GM12878 (cell line): ENCODE data around the gene CXCL12. TPM values are rescaled to one million over a fixed set of nuclear protein-coding genes. Genes with fewer than 3 reads are reported as not detected.

ENCODE experiments used
- ATAC-seq: fragments of 200-7000 bp; cut with Tn5 transposase; 3 replicates; pipeline ENCODE4 v1.9.1; 2020; ENCODE audit warnings: mild to moderate bottlenecking, moderate library complexity
- BruUV-seq: library from RNA; stranded (reverse); fragments of 400-500 nt; replicated peaks from 2 replicates; lab custom pipeline; 2021; lab: Mats Ljungman, UMichigan
- CTCF ChIA-PET: fragments of 300-600 bp; sonication (Branson Sonifier 250); formaldehyde crosslinking; extraction: SDS; loops from one replicate; lab custom pipeline; 2021; ENCODE audit warnings: inconsistent platforms; lab: Yijun Ruan, JAX
- POLR2A ChIA-PET: fragments of 350-600 bp; formaldehyde crosslinking; extraction: SDS; loops from one replicate; lab custom pipeline; 2021; ENCODE audit warnings: inconsistent platforms; lab: Charles Lee
- RAD21 ChIA-PET: fragments of 300-600 bp; sonication (Branson Sonifier 250); formaldehyde crosslinking; loops from one replicate; lab custom pipeline; 2023; ENCODE audit warnings: antibody characterized with exemption; ENCODE audit not compliant: unreplicated experiment; lab: Charles Lee
- SMC1A ChIA-PET: fragments of 300-600 bp; sonication (Branson Sonifier 250); formaldehyde crosslinking; loops from one replicate; lab custom pipeline; 2023; ENCODE audit not compliant: unreplicated experiment, uncharacterized antibody; lab: Charles Lee
- DNase-seq: peaks from one replicate; pipeline ENCODE4 v3.0.0-alpha.2; 2011; ENCODE audit warnings: low read depth, low spot score
- FAIRE-seq: peaks from 3 replicates; lab custom pipeline; 2011; peaks lifted over from hg19 to GRCh38; lab: Jason Lieb, UNC
- H2AFZ ChIP-seq: 2 replicates; pipeline ENCODE4 v1.6.0; 2011; ENCODE audit warnings: low read depth, low read length, control low read depth; ENCODE audit not compliant: control insufficient read depth
- H3K27ac ChIP-seq: 2 replicates; pipeline ENCODE4 v1.5.1; 2011; ENCODE audit warnings: control low read depth; ENCODE audit not compliant: control insufficient read depth, insufficient read depth
- H3K27me3 ChIP-seq, 2 experiments: replicated peaks in 1 of 2; 2 replicates each; pipeline versions ENCODE4 v1.6.0 to v1.6.1; 2011; ENCODE audit warnings: low read length in 1 of 2; ENCODE audit not compliant: control insufficient read depth in 2 of 2, insufficient read depth in 2 of 2
- H3K36me3 ChIP-seq, 2 experiments: 2 replicates each; pipeline ENCODE4 v1.5.1; 2011; ENCODE audit warnings: low read length in 1 of 2; ENCODE audit not compliant: control insufficient read depth in 2 of 2, insufficient read depth in 2 of 2
- H3K4me1 ChIP-seq: 2 replicates; pipeline ENCODE4 v1.6.1; 2011; ENCODE audit warnings: mild to moderate bottlenecking, low read length, moderate library complexity, mixed read lengths; ENCODE audit not compliant: control insufficient read depth, insufficient read depth
- H3K4me2 ChIP-seq: 2 replicates; pipeline ENCODE4 v1.6.0; 2011; ENCODE audit warnings: control low read depth; ENCODE audit not compliant: control insufficient read depth, insufficient read depth
- H3K4me3 ChIP-seq: fragments of 200-600 bp; sonication (generic); 2 replicates; pipeline ENCODE4 v1.5.1; 2016
- H3K79me2 ChIP-seq: 2 replicates; pipeline ENCODE4 v1.6.0; 2011; ENCODE audit warnings: low read length; ENCODE audit not compliant: control insufficient read depth, insufficient read depth
- H3K9ac ChIP-seq: 2 replicates; pipeline ENCODE4 v1.8.0; 2011; ENCODE audit warnings: low read length, control low read depth, mixed read lengths; ENCODE audit not compliant: control insufficient read depth, insufficient read depth
- H3K9me3 ChIP-seq: replicated peaks from 3 replicates; pipeline ENCODE4 v1.5.1; 2011; ENCODE audit warnings: mild to moderate bottlenecking, low read length; ENCODE audit not compliant: control insufficient read depth, insufficient read depth
- H4K20me1 ChIP-seq: 2 replicates; pipeline ENCODE4 v1.6.0; 2011; ENCODE audit not compliant: control insufficient read depth, insufficient read depth
- ATF7 ChIP-seq: fragments of 450-650 bp; IDR thresholded peaks from 2 replicates; pipeline ENCODE4 v1.6.1; 2016; ENCODE audit warnings: low read depth, mild to moderate bottlenecking
- CREB1 ChIP-seq: IDR thresholded peaks from 2 replicates; pipeline ENCODE4 v1.6.1; 2012; ENCODE audit warnings: low read depth, mild to moderate bottlenecking, inconsistent platforms
- CREM ChIP-seq: IDR thresholded peaks from 2 replicates; pipeline ENCODE4 v1.6.1; 2014; ENCODE audit warnings: antibody characterized with exemption, low read depth
- DPF2 ChIP-seq: fragments of 450-650 bp; IDR thresholded peaks from 2 replicates; pipeline ENCODE4 v1.6.1; 2017; ENCODE audit warnings: mild to moderate bottlenecking
- ETV6 ChIP-seq, 2 experiments: fragments of 450-650 bp in 1 of 2; IDR thresholded peaks in 1 of 2; conservative IDR thresholded peaks in 1 of 2; 2 replicates each; pipeline ENCODE4 v1.6.1; 2014; ENCODE audit warnings: antibody characterized with exemption in 1 of 2, borderline replicate concordance in 1 of 2, low read depth in 1 of 2, mild to moderate bottlenecking in 1 of 2, moderate library complexity in 1 of 2
- HDAC2 ChIP-seq: fragments of 200-600 bp; sonication (generic); IDR thresholded peaks from 2 replicates; pipeline ENCODE4 v1.6.1; 2017
- IRF3 ChIP-seq: fragments of 450-650 bp; IDR thresholded peaks from 2 replicates; pipeline ENCODE4 v1.6.1; 2014; ENCODE audit warnings: mild to moderate bottlenecking
- JUND ChIP-seq: IDR thresholded peaks from 2 replicates; pipeline ENCODE4 v1.6.1; 2012; ENCODE audit warnings: low read depth, mild to moderate bottlenecking, low read length, improper control_type of control experiment, moderate library complexity
- KLF5 ChIP-seq: fragments of 450-650 bp; IDR thresholded peaks from 2 replicates; pipeline ENCODE4 v1.6.1; 2014; ENCODE audit warnings: mild to moderate bottlenecking; ENCODE audit not compliant: partially characterized antibody
- MAX ChIP-seq: IDR thresholded peaks from 2 replicates; pipeline ENCODE4 v1.6.1; 2012; ENCODE audit warnings: low read depth, low read length, improper control_type of control experiment
- NR2C1 ChIP-seq: fragments of 450-650 bp; IDR thresholded peaks from 2 replicates; pipeline ENCODE4 v1.6.1; 2017; ENCODE audit warnings: antibody characterized with exemption, mild to moderate bottlenecking, moderate library complexity
- RFX5 ChIP-seq: IDR thresholded peaks from 2 replicates; pipeline ENCODE4 v1.6.1; 2011; ENCODE audit warnings: low read depth, low read length, improper control_type of control experiment
- SUZ12 ChIP-seq: fragments of 200-600 bp; sonication (generic); IDR thresholded peaks from one replicate; pipeline ENCODE4 v1.6.1; 2018; ENCODE audit warnings: antibody characterized with exemption, mild to moderate bottlenecking; ENCODE audit not compliant: unreplicated experiment
- TCF3 ChIP-seq: IDR thresholded peaks from 2 replicates; pipeline ENCODE4 v1.6.1; 2012; ENCODE audit warnings: low read depth, mild to moderate bottlenecking, low read length, borderline replicate concordance; ENCODE audit not compliant: insufficient read depth
- USF1 ChIP-seq: IDR thresholded peaks from 2 replicates; pipeline ENCODE4 v1.6.1; 2011; ENCODE audit warnings: borderline replicate concordance, low read depth, mild to moderate bottlenecking, moderate library complexity, mixed read lengths, low read length; ENCODE audit not compliant: insufficient read depth; ENCODE audit errors: extremely low read length
- WRNIP1 ChIP-seq: IDR thresholded peaks from 2 replicates; pipeline ENCODE4 v1.6.1; 2011; ENCODE audit warnings: low read depth, low read length, improper control_type of control experiment, borderline replicate concordance
- ZNF24 ChIP-seq: fragments of 450-650 bp; IDR thresholded peaks from 2 replicates; pipeline ENCODE4 v1.6.1; 2017; ENCODE audit warnings: antibody characterized with exemption, mild to moderate bottlenecking
- WGBS: methylation state at CpG from one replicate; pipeline ENCODE4 v1.1.6; 2016; ENCODE audit warnings: low lambda C conversion rate; ENCODE audit not compliant: insufficient replicate concordance, insufficient coverage; ENCODE audit errors: missing lambda C conversion rate; 5-methylcytosine and 5-hydroxymethylcytosine counted together
- in situ Hi-C: fragments of 300-500 bp; cut with MboI; formaldehyde crosslinking; loops from 9 replicates; pipeline ENCODE4 v1.14.3; 2018; ENCODE audit warnings: mixed read lengths
- intact Hi-C: fragments of 100-400 bp; cut with micrococcal nuclease; formaldehyde crosslinking; loops from one replicate; pipeline ENCODE4 v1.14.2; 2022; ENCODE audit not compliant: unreplicated experiment
- polyA plus RNA-seq, 11 experiments: library from polyadenylated mRNA; depleted of rRNA in 4 of 11; unstranded in 6 of 11; stranded (reverse) in 5 of 11; fragments of >200 nt; fragmentation: Nextera tagmentation in 4 of 11; fragmentation: Illumina TruSeq in 1 of 11; extraction: Ambion mirVana in 4 of 11; extraction: Trizol in 1 of 11; gene quantifications; 1 replicate in 1 of 11; 2 replicates in 10 of 11; pipeline versions ENCODE4 v1.2.1 to v1.2.3, GENCODE V29; 2011 to 2016; ENCODE audit warnings: inconsistent platforms in 2 of 11, missing spikeins in 2 of 11, low read depth in 1 of 11
- total RNA-seq, 4 experiments: library from RNA; depleted of rRNA in 3 of 4; stranded (reverse); fragments of >200 nt in 3 of 4; fragmentation: Illumina TruSeq in 1 of 4; extraction: Trizol in 1 of 4; gene quantifications; 2 replicates each; pipeline versions ENCODE4 v1.2.1 to v1.2.3, GENCODE V29; 2013 to 2021

CXCL12 gene
- total and polyA plus RNA-seq, 10 of the 15 experiments (the other 5 are each of a cell fraction or from before 2014, with no cell fraction given), result 0.03 to 4.5 (median 0.53) TPM

GRCh38 chr10:44391981-44392380 lies 7.1 kb upstream of the CXCL12 start:
- Histone ChIP-seq H3K9ac (no peak overlapping the region), H2AFZ (no peak overlapping the region), H3K27me3 (no peaks in the 10 kb centered on the region; a peak in 1 of 4 replicates), H4K20me1 (no peaks in the 10 kb centered on the region), H3K4me1 (no peaks in the 10 kb centered on the region), H3K79me2 (no peaks in the 10 kb centered on the region), H3K9me3 (no peaks in the 10 kb centered on the region), H3K4me3 (no peak overlapping the region), H3K27ac (no peak overlapping the region), H3K4me2 (no peak overlapping the region), H3K36me3 (no peaks in the 10 kb centered on the region)
- ATAC-seq, result no peak
- in situ Hi-C loops (loop anchor here (25.0 kb wide), 1 partner anchor 470 kb away; no protein-coding TSS in a partner anchor), intact Hi-C loops (loop anchor here (10.0 kb wide), 1 partner anchor 463 kb away; no protein-coding TSS in a partner anchor)
- no peak for DNase-seq
- no peak for FAIRE-seq
- ChIA-PET RAD21 (no interaction called here), POLR2A (no interaction called here), CTCF (no interaction called here), SMC1A (no interaction called here)
- 41% methylated on average over 2 of the region's 2 CpGs for WGBS
- BruUV-seq, result no TSS peak
- TF ChIP-seq SUZ12 (no peak), KLF5 (no peak), JUND (no peak), ATF7 (no peak), RFX5 (no peak), CREM (no peak), HDAC2 (no peak), TCF3 (no peak), IRF3 (no peak), ETV6 (conservative IDR thresholded peaks at IDR 0.05 in 1 of 2, IDR thresholded peaks at IDR 0.05 in 1 of 2; ENCODE audit: borderline replicate concordance in 1 of 2, low read depth in 1 of 2) (no peak), USF1 (no peak), WRNIP1 (no peak), CREB1 (no peak), NR2C1 (no peak), ZNF24 (no peak), MAX (no peak), DPF2 (no peak)
